MM.1S (cell line): ENCODE results near the gene TYSND1.

Experiments
- DNase-seq: peaks from one replicate; pipeline ENCODE4 v3.0.0-alpha.2; 2015
- H2AFZ ChIP-seq: fragments of 300-600 bp; sonication (generic); 2 replicates; pipeline ENCODE4 v1.6.0; 2016; ENCODE audit warnings: antibody characterized with exemption, low read length
- H3F3A ChIP-seq: fragments of 300-600 bp; sonication (generic); 2 replicates; pipeline ENCODE4 v1.6.1; 2016; ENCODE audit warnings: mild to moderate bottlenecking, antibody characterized with exemption, low read length, moderate library complexity, mixed read lengths; ENCODE audit not compliant: insufficient read depth
- H3K27ac ChIP-seq: fragments of 300-600 bp; sonication (generic); 2 replicates; pipeline ENCODE4 v1.5.1; 2016; ENCODE audit warnings: mild to moderate bottlenecking, low read length
- H3K27me3 ChIP-seq: fragments of 300-600 bp; sonication (generic); replicated peaks from 2 replicates; pipeline ENCODE4 v1.6.0; 2016; ENCODE audit warnings: low read length; ENCODE audit not compliant: insufficient read depth
- H3K36me3 ChIP-seq: fragments of 300-600 bp; sonication (generic); replicated peaks from 2 replicates; pipeline ENCODE4 v1.6.1; 2016; ENCODE audit warnings: mild to moderate bottlenecking, low read length, mixed read lengths; ENCODE audit not compliant: insufficient read depth
- H3K4me1 ChIP-seq: fragments of 300-600 bp; sonication (generic); 2 replicates; pipeline ENCODE4 v1.6.1; 2016; ENCODE audit warnings: low read length, mixed read lengths
- H3K4me2 ChIP-seq: fragments of 300-600 bp; sonication (generic); 2 replicates; pipeline ENCODE4 v1.6.0; 2016; ENCODE audit warnings: low read depth, low read length
- H3K4me3 ChIP-seq: fragments of 300-600 bp; sonication (generic); 2 replicates; pipeline ENCODE4 v1.5.1; 2016; ENCODE audit warnings: low read length, mixed read lengths
- H3K79me2 ChIP-seq: fragments of 300-600 bp; sonication (generic); 2 replicates; pipeline ENCODE4 v1.6.1; 2016; ENCODE audit warnings: mixed run types, low read length, mixed read lengths
- H3K9ac ChIP-seq: fragments of 300-600 bp; sonication (generic); 2 replicates; pipeline ENCODE4 v1.6.1; 2016; ENCODE audit warnings: low read length, mixed read lengths
- H3K9me2 ChIP-seq: fragments of 300-600 bp; sonication (generic); replicated peaks from 2 replicates; pipeline ENCODE4 v1.6.1; 2016; ENCODE audit warnings: mild to moderate bottlenecking, low read length, mixed read lengths; ENCODE audit not compliant: insufficient read depth
- H3K9me3 ChIP-seq: fragments of 300-600 bp; sonication (generic); replicated peaks from 2 replicates; pipeline ENCODE4 v1.6.1; 2016; ENCODE audit warnings: mild to moderate bottlenecking, low read length, mixed read lengths; ENCODE audit not compliant: insufficient read depth
- H4K20me1 ChIP-seq: fragments of 300-600 bp; sonication (generic); 2 replicates; pipeline ENCODE4 v1.6.1; 2016; ENCODE audit warnings: mild to moderate bottlenecking, low read length, moderate library complexity, mixed read lengths; ENCODE audit not compliant: insufficient read depth
- EZH2 ChIP-seq: fragments of 300-600 bp; sonication (generic); optimal IDR thresholded peaks from 2 replicates; pipeline ENCODE3; 2017; ENCODE audit warnings: low read depth, mild to moderate bottlenecking, antibody characterized with exemption, low read length, mixed read lengths
- EZH2phosphoT487 ChIP-seq: fragments of 300-600 bp; sonication (generic); IDR thresholded peaks from 2 replicates; pipeline ENCODE4 v1.6.1; 2018; ENCODE audit warnings: antibody characterized with exemption, low read length
- TF ChIP-seq, protein P1 (sequence below): fragments of 300-600 bp; sonication (generic); IDR thresholded peaks from 2 replicates; pipeline ENCODE4 v1.5.1; 2016; ENCODE audit warnings: antibody characterized with exemption, low read length, mixed read lengths

Gene TYSND1

DNA sequence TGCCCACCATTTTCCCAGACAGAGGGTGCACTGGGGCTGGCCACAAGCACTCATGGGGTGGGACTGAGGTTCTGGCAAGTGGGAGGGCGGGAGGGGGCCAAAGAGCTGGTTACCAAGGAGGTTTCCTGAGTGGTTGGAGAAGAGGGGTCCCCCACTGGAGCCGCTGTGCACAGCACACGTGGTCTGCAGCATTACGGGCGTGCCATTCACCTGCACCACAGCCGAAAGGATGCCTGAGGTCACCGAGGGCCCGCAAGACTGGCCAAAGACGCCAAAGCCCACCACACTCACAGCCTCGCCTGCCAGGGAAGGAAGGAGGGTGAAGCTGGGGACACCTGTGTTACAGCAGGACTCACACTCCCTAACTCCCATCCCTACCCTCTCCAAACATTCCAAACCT lies 3.9 kb downstream of the TYSND1 start:
- Histone ChIP-seq H4K20me1 (no peaks in the 10 kb centered on the region), H3K36me3 (no peaks in the 10 kb centered on the region), H3F3A (peaks cover 13% of the 10 kb centered on the region), H3K27ac (no peak overlapping the region), H3K27me3 (no peaks in the 10 kb centered on the region), H3K9me3 (no peaks in the 10 kb centered on the region), H3K4me1 (peaks cover 6% of the 10 kb centered on the region; the same call in 1 of the 2 replicates), H3K4me3 (no peak overlapping the region), H3K79me2 (peaks cover 14% of the 10 kb centered on the region), H2AFZ (no peak overlapping the region), H3K4me2 (no peak overlapping the region), H3K9ac (no peak overlapping the region), H3K9me2 (no peaks in the 10 kb centered on the region)
- no peak for DNase-seq
- TF ChIP-seq, protein P1, sequence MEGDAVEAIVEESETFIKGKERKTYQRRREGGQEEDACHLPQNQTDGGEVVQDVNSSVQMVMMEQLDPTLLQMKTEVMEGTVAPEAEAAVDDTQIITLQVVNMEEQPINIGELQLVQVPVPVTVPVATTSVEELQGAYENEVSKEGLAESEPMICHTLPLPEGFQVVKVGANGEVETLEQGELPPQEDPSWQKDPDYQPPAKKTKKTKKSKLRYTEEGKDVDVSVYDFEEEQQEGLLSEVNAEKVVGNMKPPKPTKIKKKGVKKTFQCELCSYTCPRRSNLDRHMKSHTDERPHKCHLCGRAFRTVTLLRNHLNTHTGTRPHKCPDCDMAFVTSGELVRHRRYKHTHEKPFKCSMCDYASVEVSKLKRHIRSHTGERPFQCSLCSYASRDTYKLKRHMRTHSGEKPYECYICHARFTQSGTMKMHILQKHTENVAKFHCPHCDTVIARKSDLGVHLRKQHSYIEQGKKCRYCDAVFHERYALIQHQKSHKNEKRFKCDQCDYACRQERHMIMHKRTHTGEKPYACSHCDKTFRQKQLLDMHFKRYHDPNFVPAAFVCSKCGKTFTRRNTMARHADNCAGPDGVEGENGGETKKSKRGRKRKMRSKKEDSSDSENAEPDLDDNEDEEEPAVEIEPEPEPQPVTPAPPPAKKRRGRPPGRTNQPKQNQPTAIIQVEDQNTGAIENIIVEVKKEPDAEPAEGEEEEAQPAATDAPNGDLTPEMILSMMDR, result no peak
- no peak for TF ChIP-seq EZH2phosphoT487

DNA sequence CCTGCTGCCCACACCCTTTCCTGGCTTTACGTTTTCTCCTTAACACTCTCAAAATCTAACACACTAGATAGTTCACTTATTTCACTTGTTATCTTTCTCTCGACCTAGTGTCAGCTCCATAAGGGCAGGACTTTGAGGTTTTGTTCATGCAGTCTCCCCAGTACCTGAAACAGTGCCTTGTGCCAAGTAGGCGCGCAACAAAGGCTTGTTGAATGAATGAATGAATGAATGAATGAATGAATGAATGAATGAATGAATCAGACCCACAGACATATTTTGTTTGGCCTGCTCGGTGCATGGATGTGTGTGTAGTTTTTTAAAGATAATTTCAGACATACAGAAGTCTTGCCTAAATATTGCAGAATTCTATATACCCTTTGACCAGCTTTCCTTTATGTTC lies 6.2 kb downstream of the TYSND1 start:
- Histone ChIP-seq H3K9ac (no peak overlapping the region), H3K27ac (no peak overlapping the region), H3K9me3 (no peaks in the 10 kb centered on the region), H3K36me3 (no peaks in the 10 kb centered on the region), H3K9me2 (no peaks in the 10 kb centered on the region), H3K79me2 (peaks cover 13% of the 10 kb centered on the region), H3K4me3 (no peak overlapping the region), H2AFZ (no peak overlapping the region), H3K27me3 (no peaks in the 10 kb centered on the region), H3F3A (no peaks in the 10 kb centered on the region), H4K20me1 (no peaks in the 10 kb centered on the region), H3K4me1 (peaks cover 6% of the 10 kb centered on the region; the same call in 1 of the 2 replicates), H3K4me2 (no peak overlapping the region)
- DNase-seq, result no peak
- TF ChIP-seq EZH2 (no peak), EZH2phosphoT487 (no peak)
- TF ChIP-seq, protein P1, result no peak

DNA sequence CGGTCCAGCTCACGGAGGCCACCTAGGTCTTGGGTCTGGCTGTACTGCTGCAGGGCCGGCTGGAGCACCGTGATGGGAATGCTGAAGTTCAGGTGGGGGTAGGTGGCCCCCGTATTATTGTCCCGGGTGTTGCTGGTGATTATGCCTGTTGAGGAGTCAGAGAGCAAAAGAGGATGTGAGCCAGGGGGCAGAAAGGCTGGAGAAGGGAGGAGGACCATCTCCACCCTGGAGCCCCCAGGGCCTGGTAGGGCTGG lies 6.6 kb downstream of the TYSND1 start:
- Histone ChIP-seq H3K9me3 (no peaks in the 10 kb centered on the region), H3K4me1 (0 out of 2 replicates have a peak, but pooled peaks cover 2% of the 10 kb centered on the region), H3K27me3 (no peaks in the 10 kb centered on the region), H2AFZ (no peak overlapping the region), H3K27ac (no peak overlapping the region), H3K9me2 (no peaks in the 10 kb centered on the region), H3K36me3 (no peaks in the 10 kb centered on the region), H3K79me2 (peaks cover 9% of the 10 kb centered on the region), H3F3A (no peaks in the 10 kb centered on the region), H4K20me1 (no peaks in the 10 kb centered on the region), H3K4me2 (no peak overlapping the region), H3K4me3 (no peak overlapping the region), H3K9ac (no peak overlapping the region)
- no peak for DNase-seq
- TF ChIP-seq EZH2 (no peak), EZH2phosphoT487 (no peak)
- TF ChIP-seq, protein P1, result no peak
